ENCODE data around the gene STYXL1. TPM values are rescaled to one million over a fixed set of nuclear protein-coding genes. Genes with fewer than 3 reads are reported as not detected.

Gene STYXL1
- total and polyA plus RNA-seq, 4 donors: 16.4 to 27.5 (median 17.1) TPM

DNA sequence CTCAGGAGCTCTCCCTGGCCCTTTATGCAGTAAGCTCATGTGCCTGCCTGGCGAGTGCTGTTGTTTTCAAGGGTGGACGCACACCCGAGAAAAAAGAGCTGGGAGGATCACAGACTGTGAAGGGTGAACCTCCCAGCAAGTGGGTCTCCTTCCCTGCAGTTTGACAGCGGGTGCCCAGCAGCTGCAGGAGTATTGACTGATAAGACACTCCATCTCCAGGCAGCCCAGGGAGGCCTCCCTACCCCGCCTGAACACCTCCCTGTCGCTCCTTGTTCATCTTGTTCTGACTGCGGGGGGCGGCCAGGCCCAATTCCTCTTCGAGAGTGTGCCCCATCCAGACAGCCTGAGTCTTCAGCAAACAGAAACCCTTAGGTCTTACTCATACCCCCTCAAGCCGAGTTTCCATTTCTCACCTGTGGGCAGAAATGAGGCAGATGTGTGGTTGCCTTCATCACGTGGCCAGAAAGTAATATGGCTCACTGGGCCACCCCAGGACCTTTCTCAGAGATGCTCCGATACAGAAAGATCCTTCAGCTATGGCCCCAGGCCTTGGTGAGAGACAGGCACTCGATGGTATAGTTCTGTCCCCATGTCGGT lies 17.3 kb upstream of the STYXL1 start:
- WGBS: 93% methylated on average over 14 of the region's 14 CpGs
- peaks cover 14 to 66% (median 38%) of the 10 kb centered on the region in 4 donors for H3K36me3 ChIP-seq (ENCODE audit: control insufficient read depth in 4 of 4, insufficient read depth in 3 of 4, low read depth in 1 of 4, low read length in 3 of 4)
- TF ChIP-seq, protein P1, sequence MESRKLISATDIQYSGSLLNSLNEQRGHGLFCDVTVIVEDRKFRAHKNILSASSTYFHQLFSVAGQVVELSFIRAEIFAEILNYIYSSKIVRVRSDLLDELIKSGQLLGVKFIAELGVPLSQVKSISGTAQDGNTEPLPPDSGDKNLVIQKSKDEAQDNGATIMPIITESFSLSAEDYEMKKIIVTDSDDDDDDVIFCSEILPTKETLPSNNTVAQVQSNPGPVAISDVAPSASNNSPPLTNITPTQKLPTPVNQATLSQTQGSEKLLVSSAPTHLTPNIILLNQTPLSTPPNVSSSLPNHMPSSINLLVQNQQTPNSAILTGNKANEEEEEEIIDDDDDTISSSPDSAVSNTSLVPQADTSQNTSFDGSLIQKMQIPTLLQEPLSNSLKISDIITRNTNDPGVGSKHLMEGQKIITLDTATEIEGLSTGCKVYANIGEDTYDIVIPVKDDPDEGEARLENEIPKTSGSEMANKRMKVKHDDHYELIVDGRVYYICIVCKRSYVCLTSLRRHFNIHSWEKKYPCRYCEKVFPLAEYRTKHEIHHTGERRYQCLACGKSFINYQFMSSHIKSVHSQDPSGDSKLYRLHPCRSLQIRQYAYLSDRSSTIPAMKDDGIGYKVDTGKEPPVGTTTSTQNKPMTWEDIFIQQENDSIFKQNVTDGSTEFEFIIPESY (IDR thresholded peaks at IDR 0.05): no peak
- TF ChIP-seq, protein P2, sequence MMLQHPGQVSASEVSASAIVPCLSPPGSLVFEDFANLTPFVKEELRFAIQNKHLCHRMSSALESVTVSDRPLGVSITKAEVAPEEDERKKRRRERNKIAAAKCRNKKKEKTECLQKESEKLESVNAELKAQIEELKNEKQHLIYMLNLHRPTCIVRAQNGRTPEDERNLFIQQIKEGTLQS (IDR thresholded peaks at IDR 0.05): no peak
- TF ChIP-seq RXRA (IDR thresholded peaks at IDR 0.05) (no peak), HNF4G (IDR thresholded peaks at IDR 0.05) (no peak), FOXA2 (IDR thresholded peaks at IDR 0.05) (no peak), TAF1 (conservative IDR thresholded peaks at IDR 0.05) (no peak), JUND (IDR thresholded peaks at IDR 0.05) (no peak), YY1 (IDR thresholded peaks at IDR 0.05) (no peak), SP1 (IDR thresholded peaks at IDR 0.05) (no peak), EGR1 (IDR thresholded peaks at IDR 0.05; ENCODE audit: low read depth in 2 of 2) (no peak), RAD21 (IDR thresholded peaks at IDR 0.05) (no peak), NR2F2 (IDR thresholded peaks at IDR 0.05) (no peak), FOXA1 (IDR thresholded peaks at IDR 0.05) (no peak), HNF4A (conservative IDR thresholded peaks at IDR 0.05) (no peak), GABPA (IDR thresholded peaks at IDR 0.05 in 1 of 2, conservative IDR thresholded peaks at IDR 0.05 in 1 of 2) (no peak)
- TF ChIP-seq, protein P3, sequence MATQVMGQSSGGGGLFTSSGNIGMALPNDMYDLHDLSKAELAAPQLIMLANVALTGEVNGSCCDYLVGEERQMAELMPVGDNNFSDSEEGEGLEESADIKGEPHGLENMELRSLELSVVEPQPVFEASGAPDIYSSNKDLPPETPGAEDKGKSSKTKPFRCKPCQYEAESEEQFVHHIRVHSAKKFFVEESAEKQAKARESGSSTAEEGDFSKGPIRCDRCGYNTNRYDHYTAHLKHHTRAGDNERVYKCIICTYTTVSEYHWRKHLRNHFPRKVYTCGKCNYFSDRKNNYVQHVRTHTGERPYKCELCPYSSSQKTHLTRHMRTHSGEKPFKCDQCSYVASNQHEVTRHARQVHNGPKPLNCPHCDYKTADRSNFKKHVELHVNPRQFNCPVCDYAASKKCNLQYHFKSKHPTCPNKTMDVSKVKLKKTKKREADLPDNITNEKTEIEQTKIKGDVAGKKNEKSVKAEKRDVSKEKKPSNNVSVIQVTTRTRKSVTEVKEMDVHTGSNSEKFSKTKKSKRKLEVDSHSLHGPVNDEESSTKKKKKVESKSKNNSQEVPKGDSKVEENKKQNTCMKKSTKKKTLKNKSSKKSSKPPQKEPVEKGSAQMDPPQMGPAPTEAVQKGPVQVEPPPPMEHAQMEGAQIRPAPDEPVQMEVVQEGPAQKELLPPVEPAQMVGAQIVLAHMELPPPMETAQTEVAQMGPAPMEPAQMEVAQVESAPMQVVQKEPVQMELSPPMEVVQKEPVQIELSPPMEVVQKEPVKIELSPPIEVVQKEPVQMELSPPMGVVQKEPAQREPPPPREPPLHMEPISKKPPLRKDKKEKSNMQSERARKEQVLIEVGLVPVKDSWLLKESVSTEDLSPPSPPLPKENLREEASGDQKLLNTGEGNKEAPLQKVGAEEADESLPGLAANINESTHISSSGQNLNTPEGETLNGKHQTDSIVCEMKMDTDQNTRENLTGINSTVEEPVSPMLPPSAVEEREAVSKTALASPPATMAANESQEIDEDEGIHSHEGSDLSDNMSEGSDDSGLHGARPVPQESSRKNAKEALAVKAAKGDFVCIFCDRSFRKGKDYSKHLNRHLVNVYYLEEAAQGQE (IDR thresholded peaks at IDR 0.05): no peak
- TF ChIP-seq, protein P4, sequence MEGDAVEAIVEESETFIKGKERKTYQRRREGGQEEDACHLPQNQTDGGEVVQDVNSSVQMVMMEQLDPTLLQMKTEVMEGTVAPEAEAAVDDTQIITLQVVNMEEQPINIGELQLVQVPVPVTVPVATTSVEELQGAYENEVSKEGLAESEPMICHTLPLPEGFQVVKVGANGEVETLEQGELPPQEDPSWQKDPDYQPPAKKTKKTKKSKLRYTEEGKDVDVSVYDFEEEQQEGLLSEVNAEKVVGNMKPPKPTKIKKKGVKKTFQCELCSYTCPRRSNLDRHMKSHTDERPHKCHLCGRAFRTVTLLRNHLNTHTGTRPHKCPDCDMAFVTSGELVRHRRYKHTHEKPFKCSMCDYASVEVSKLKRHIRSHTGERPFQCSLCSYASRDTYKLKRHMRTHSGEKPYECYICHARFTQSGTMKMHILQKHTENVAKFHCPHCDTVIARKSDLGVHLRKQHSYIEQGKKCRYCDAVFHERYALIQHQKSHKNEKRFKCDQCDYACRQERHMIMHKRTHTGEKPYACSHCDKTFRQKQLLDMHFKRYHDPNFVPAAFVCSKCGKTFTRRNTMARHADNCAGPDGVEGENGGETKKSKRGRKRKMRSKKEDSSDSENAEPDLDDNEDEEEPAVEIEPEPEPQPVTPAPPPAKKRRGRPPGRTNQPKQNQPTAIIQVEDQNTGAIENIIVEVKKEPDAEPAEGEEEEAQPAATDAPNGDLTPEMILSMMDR (IDR thresholded peaks at IDR 0.05; ENCODE audit: low read depth, low read length, missing input control): no peak
- TF ChIP-seq, protein P5, sequence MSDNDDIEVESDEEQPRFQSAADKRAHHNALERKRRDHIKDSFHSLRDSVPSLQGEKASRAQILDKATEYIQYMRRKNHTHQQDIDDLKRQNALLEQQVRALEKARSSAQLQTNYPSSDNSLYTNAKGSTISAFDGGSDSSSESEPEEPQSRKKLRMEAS (IDR thresholded peaks at IDR 0.05): no peak
- DNase-seq (ENCODE audit: low spot score): no peak
- H3K27ac ChIP-seq (ENCODE audit: low read depth in 1 of 2, low read length in 2 of 2): no peak overlapping the region
- H3K9ac ChIP-seq (ENCODE audit: low read depth in 1 of 2, low read length in 2 of 2): no peak overlapping the region
- peaks cover 6 to 20% (median 14%) of the 10 kb centered on the region in 4 donors for H3K4me1 ChIP-seq (ENCODE audit: control insufficient read depth in 4 of 4, insufficient read depth in 4 of 4, low read length in 3 of 4)
- no peak overlapping the region for H3K4me3 ChIP-seq (ENCODE audit: low read depth in 1 of 3, low read length in 3 of 3)
- no peaks in the 10 kb centered on the region for H3K9me3 ChIP-seq (ENCODE audit: control insufficient read depth in 4 of 4, low read length in 3 of 4)
- H3K27me3 ChIP-seq (ENCODE audit: control insufficient read depth in 4 of 4, insufficient read depth in 4 of 4, low read length in 3 of 4): no peaks in the 10 kb centered on the region

Data from liver (tissue), 9 donors.